Measurements from ENCODE around the gene CYGB.

CYGB gene

DNA sequence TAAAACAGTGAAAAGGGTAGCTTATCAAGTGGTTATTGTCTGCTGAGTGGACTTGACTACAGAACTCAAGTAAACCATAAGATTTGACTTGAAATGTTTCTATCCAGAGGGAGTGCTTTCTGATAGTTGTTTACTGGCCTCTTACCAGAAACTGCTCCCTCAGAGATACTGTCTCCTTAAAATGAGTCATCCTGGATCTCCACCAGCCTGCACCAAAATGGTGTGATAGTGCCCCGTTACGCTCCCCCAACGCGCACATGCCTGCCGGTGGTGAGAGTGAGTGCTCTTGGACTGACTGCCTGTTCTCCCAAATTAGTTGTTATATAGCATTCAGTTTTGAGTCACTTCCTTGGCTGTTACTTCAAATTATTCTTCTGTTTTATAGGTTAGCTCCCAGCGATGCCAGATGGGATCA, 25.2 kb upstream of the CYGB start:
- Histone ChIP-seq H3K36me3 (ENCODE audit: low read length) (peaks cover 32% of the 10 kb centered on the region), H3K79me2 (ENCODE audit: insufficient read depth, low read length) (peaks cover 49% of the 10 kb centered on the region), H3K9me2 (replicated peaks; ENCODE audit: insufficient read depth, low read length) (no peaks in the 10 kb centered on the region), H3K9ac (ENCODE audit: low read length) (no peak overlapping the region), H3K27me3 (ENCODE audit: low read length) (no peaks in the 10 kb centered on the region), H3K9me3 (ENCODE audit: insufficient read depth, low read length) (no peaks in the 10 kb centered on the region), H2AFZ (ENCODE audit: low read depth, low read length, severe bottlenecking) (no peak overlapping the region), H3K4me2 (ENCODE audit: low read depth, low read length, poor library complexity, severe bottlenecking) (no peak overlapping the region), H3K4me3 (ENCODE audit: insufficient read depth, low read length, poor library complexity, severe bottlenecking) (no peak overlapping the region), H3F3A (ENCODE audit: insufficient read depth) (peaks cover 64% of the 10 kb centered on the region), H4K20me1 (ENCODE audit: low read depth, low read length) (peaks cover 24% of the 10 kb centered on the region), H3K27ac (ENCODE audit: low read depth, low read length) (no peak overlapping the region)
- TF ChIP-seq, protein P1, sequence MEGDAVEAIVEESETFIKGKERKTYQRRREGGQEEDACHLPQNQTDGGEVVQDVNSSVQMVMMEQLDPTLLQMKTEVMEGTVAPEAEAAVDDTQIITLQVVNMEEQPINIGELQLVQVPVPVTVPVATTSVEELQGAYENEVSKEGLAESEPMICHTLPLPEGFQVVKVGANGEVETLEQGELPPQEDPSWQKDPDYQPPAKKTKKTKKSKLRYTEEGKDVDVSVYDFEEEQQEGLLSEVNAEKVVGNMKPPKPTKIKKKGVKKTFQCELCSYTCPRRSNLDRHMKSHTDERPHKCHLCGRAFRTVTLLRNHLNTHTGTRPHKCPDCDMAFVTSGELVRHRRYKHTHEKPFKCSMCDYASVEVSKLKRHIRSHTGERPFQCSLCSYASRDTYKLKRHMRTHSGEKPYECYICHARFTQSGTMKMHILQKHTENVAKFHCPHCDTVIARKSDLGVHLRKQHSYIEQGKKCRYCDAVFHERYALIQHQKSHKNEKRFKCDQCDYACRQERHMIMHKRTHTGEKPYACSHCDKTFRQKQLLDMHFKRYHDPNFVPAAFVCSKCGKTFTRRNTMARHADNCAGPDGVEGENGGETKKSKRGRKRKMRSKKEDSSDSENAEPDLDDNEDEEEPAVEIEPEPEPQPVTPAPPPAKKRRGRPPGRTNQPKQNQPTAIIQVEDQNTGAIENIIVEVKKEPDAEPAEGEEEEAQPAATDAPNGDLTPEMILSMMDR (IDR thresholded peaks at IDR 0.05; ENCODE audit: insufficient read depth, low read length, poor library complexity, severe bottlenecking), result no peak
- no peak for TF ChIP-seq EZH2phosphoT487 (conservative IDR thresholded peaks at IDR 0.05; ENCODE audit: low read length)

DNA sequence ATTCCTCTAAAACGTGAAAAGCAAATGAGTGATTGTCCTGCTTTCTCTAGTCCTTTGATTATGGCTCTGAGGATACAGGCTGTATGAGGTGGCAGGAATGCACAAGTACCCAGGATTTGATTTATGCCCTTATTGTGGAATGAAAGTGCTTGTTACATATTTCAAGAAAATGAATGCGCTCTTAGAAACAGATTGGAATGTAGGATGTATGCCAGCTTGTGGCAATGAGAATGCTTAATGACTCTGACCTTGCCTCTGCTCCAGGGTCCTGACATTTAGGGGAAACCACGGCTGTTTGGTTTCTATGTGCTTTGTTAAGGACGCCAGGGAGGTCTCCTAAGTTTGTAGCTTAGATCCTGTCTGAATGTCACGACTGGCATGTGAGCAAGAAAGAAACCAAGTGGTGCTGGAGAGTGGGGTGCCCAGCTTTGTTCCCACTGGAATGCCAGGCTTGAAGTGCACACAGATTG, 24.3 kb upstream of the CYGB start:
- Histone ChIP-seq H3K9me3 (ENCODE audit: insufficient read depth, low read length) (no peaks in the 10 kb centered on the region), H3K4me3 (ENCODE audit: insufficient read depth, low read length, poor library complexity, severe bottlenecking) (no peak overlapping the region), H3F3A (ENCODE audit: insufficient read depth) (peaks cover 56% of the 10 kb centered on the region), H3K9ac (ENCODE audit: low read length) (no peak overlapping the region), H3K79me2 (ENCODE audit: insufficient read depth, low read length) (peaks cover 50% of the 10 kb centered on the region), H3K4me2 (ENCODE audit: low read depth, low read length, poor library complexity, severe bottlenecking) (no peak overlapping the region), H4K20me1 (ENCODE audit: low read depth, low read length) (peaks cover 24% of the 10 kb centered on the region), H2AFZ (ENCODE audit: low read depth, low read length, severe bottlenecking) (no peak overlapping the region), H3K27me3 (ENCODE audit: low read length) (no peaks in the 10 kb centered on the region), H3K36me3 (ENCODE audit: low read length) (peaks cover 32% of the 10 kb centered on the region), H3K27ac (ENCODE audit: low read depth, low read length) (no peak overlapping the region), H3K9me2 (replicated peaks; ENCODE audit: insufficient read depth, low read length) (no peaks in the 10 kb centered on the region)
- TF ChIP-seq, protein P1 (IDR thresholded peaks at IDR 0.05; ENCODE audit: insufficient read depth, low read length, poor library complexity, severe bottlenecking), result no peak
- no peak for TF ChIP-seq EZH2phosphoT487 (conservative IDR thresholded peaks at IDR 0.05; ENCODE audit: low read length)

DNA sequence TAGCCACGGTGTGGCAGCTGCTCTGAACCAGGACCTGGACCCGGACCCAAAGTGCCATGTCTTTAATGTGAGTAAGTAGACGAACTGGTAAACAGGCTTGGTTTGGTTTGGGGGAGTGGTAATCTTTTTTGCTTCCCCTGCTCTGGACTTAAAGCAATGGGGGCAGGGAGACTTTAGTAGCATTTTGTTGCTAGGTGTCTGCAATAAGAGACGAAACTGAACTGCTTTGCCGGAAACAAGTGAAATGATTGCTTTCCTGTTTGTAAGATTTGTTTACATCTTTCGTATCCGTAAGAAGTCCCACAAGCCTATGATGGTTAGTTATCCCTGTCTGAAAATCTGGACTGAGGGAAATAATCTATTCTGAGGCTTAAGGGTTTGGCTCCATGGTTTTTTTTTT, 23.8 kb upstream of the CYGB start:
- no peak overlapping the region for H3K27ac ChIP-seq (ENCODE audit: low read depth, low read length)
- H3K36me3 ChIP-seq (ENCODE audit: low read length), result peaks cover 32% of the 10 kb centered on the region
- H3K9ac ChIP-seq (ENCODE audit: low read length), result no peak overlapping the region
- no peak overlapping the region for H3K4me3 ChIP-seq (ENCODE audit: insufficient read depth, low read length, poor library complexity, severe bottlenecking)
- H3F3A ChIP-seq (ENCODE audit: insufficient read depth), result peaks cover 51% of the 10 kb centered on the region
- no peak overlapping the region for H3K4me2 ChIP-seq (ENCODE audit: low read depth, low read length, poor library complexity, severe bottlenecking)
- no peaks in the 10 kb centered on the region for H3K9me3 ChIP-seq (ENCODE audit: insufficient read depth, low read length)
- peaks cover 24% of the 10 kb centered on the region for H4K20me1 ChIP-seq (ENCODE audit: low read depth, low read length)
- H2AFZ ChIP-seq (ENCODE audit: low read depth, low read length, severe bottlenecking), result no peak overlapping the region
- H3K79me2 ChIP-seq (ENCODE audit: insufficient read depth, low read length), result peaks cover 50% of the 10 kb centered on the region
- H3K27me3 ChIP-seq (ENCODE audit: low read length), result no peaks in the 10 kb centered on the region
- H3K9me2 ChIP-seq (replicated peaks; ENCODE audit: insufficient read depth, low read length), result no peaks in the 10 kb centered on the region
- no peak for TF ChIP-seq EZH2phosphoT487 (conservative IDR thresholded peaks at IDR 0.05; ENCODE audit: low read length)

DNA sequence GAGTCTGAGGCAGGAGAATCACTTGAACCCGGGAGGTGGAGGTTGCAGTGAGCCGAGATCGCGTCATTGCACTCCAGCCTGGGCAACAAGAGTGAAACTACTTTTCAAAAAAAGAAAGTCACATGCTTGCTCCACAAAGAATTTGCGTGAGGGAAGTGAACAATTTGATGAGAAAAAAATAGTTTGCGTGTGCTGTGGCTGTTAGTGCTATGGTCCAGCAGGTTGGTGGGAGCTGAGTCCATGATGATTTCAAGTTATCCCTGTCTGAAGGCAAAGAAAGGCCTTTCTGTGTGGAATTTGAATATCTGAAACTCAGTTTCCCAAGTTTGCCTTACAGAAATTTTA, 23.3 kb upstream of the CYGB start:
- H3K9ac ChIP-seq (ENCODE audit: low read length), result no peak overlapping the region
- no peaks in the 10 kb centered on the region for H3K9me2 ChIP-seq (replicated peaks; ENCODE audit: insufficient read depth, low read length)
- peaks cover 32% of the 10 kb centered on the region for H3K36me3 ChIP-seq (ENCODE audit: low read length)
- H2AFZ ChIP-seq (ENCODE audit: low read depth, low read length, severe bottlenecking), result no peak overlapping the region
- peaks cover 24% of the 10 kb centered on the region for H4K20me1 ChIP-seq (ENCODE audit: low read depth, low read length)
- H3K4me2 ChIP-seq (ENCODE audit: low read depth, low read length, poor library complexity, severe bottlenecking), result no peak overlapping the region
- no peak overlapping the region for H3K4me3 ChIP-seq (ENCODE audit: insufficient read depth, low read length, poor library complexity, severe bottlenecking)
- H3F3A ChIP-seq (ENCODE audit: insufficient read depth), result peaks cover 47% of the 10 kb centered on the region
- no peaks in the 10 kb centered on the region for H3K27me3 ChIP-seq (ENCODE audit: low read length)
- no peaks in the 10 kb centered on the region for H3K9me3 ChIP-seq (ENCODE audit: insufficient read depth, low read length)
- H3K27ac ChIP-seq (ENCODE audit: low read depth, low read length), result no peak overlapping the region
- TF ChIP-seq, protein P1 (IDR thresholded peaks at IDR 0.05; ENCODE audit: insufficient read depth, low read length, poor library complexity, severe bottlenecking), result no peak
- TF ChIP-seq EZH2phosphoT487 (conservative IDR thresholded peaks at IDR 0.05; ENCODE audit: low read length), result no peak
- H3K79me2 ChIP-seq (ENCODE audit: insufficient read depth, low read length), result peaks cover 50% of the 10 kb centered on the region
